IPS-18c (cell line): ENCODE measurements around the gene XPNPEP1.

ENCODE experiments used
- H3K4me3 ChIP-seq: 2 replicates; pipeline ENCODE4 v1.7.0; 2013; ENCODE audit warnings: low read depth, mild to moderate bottlenecking, low read length, moderate library complexity; ENCODE audit not compliant: insufficient read depth
- H3K9me3 ChIP-seq: one replicate; pipeline ENCODE4 v1.6.1; 2013; ENCODE audit warnings: mild to moderate bottlenecking, low read length, moderate library complexity; ENCODE audit not compliant: control insufficient read depth, insufficient read depth

Gene XPNPEP1

GRCh38 chr10:109912335-109913281 is 10.7 kb downstream of the XPNPEP1 start:
- Histone ChIP-seq H3K4me3 (no peak overlapping the region), H3K9me3 (no peaks in the 10 kb centered on the region)

GRCh38 chr10:109911903-109912302 is 11.4 kb downstream of the XPNPEP1 start:
- H3K4me3 ChIP-seq: no peak overlapping the region

GRCh38 chr10:109906316-109906715 is 17.0 kb downstream of the XPNPEP1 start:
- Histone ChIP-seq H3K4me3 (no peak overlapping the region), H3K9me3 (no peaks in the 10 kb centered on the region)

More at GRCh38 chr10:109911903-109912302, 11.4 kb downstream of the XPNPEP1 start:
- H3K9me3 ChIP-seq: no peaks in the 10 kb centered on the region

GRCh38 chr10:109904397-109904796 is 18.9 kb downstream of the XPNPEP1 start:
- H3K9me3 ChIP-seq: no peaks in the 10 kb centered on the region

GRCh38 chr10:109902992-109903947 is 20.0 kb downstream of the XPNPEP1 start:
- Histone ChIP-seq H3K4me3 (no peak overlapping the region), H3K9me3 (no peaks in the 10 kb centered on the region)

More at GRCh38 chr10:109904397-109904796, 18.9 kb downstream of the XPNPEP1 start:
- no peak overlapping the region for H3K4me3 ChIP-seq

GRCh38 chr10:109899356-109900331 is 23.7 kb downstream of the XPNPEP1 start:
- Histone ChIP-seq H3K9me3 (no peaks in the 10 kb centered on the region), H3K4me3 (no peak overlapping the region)

GRCh38 chr10:109898666-109899355 is 24.5 kb downstream of the XPNPEP1 start:
- Histone ChIP-seq H3K9me3 (no peaks in the 10 kb centered on the region), H3K4me3 (no peak overlapping the region)

- no peaks in the 10 kb centered on the region for H3K9me3 ChIP-seq
- H3K4me3 ChIP-seq: no peak overlapping the region
Observed at GRCh38 chr10:109898007-109898406, 25.3 kb downstream of the XPNPEP1 start.

GRCh38 chr10:109895848-109896247 is 27.5 kb downstream of the XPNPEP1 start:
- H3K9me3 ChIP-seq: no peaks in the 10 kb centered on the region
- no peak overlapping the region for H3K4me3 ChIP-seq

GRCh38 chr10:109895095-109895818 is 28.1 kb downstream of the XPNPEP1 start:
- no peaks in the 10 kb centered on the region for H3K9me3 ChIP-seq
- H3K4me3 ChIP-seq: no peak overlapping the region

- H3K9me3 ChIP-seq: no peaks in the 10 kb centered on the region
- no peak overlapping the region for H3K4me3 ChIP-seq
Observed at GRCh38 chr10:109894516-109894915, 28.8 kb downstream of the XPNPEP1 start.

- no peaks in the 10 kb centered on the region for H3K9me3 ChIP-seq
- no peak overlapping the region for H3K4me3 ChIP-seq
Observed at GRCh38 chr10:109893386-109893785, 29.9 kb downstream of the XPNPEP1 start.

- no peaks in the 10 kb centered on the region for H3K9me3 ChIP-seq
- no peak overlapping the region for H3K4me3 ChIP-seq
Observed at GRCh38 chr10:109892931-109893330, 30.4 kb downstream of the XPNPEP1 start.

- Histone ChIP-seq H3K9me3 (no peaks in the 10 kb centered on the region), H3K4me3 (no peak overlapping the region)
Observed at GRCh38 chr10:109892117-109892516, 31.2 kb downstream of the XPNPEP1 start.

GRCh38 chr10:109891105-109891504 is 32.2 kb downstream of the XPNPEP1 start:
- H3K4me3 ChIP-seq: no peak overlapping the region
- H3K9me3 ChIP-seq: no peaks in the 10 kb centered on the region
